Caco-2 (cell line): ENCODE measurements around the gene ATF6. TPM values are rescaled to one million over a fixed set of nuclear protein-coding genes. Genes with fewer than 3 reads are reported as not detected.

Experiments used
- BruUV-seq: library from RNA; stranded (reverse); fragments of 400-500 nt; replicated peaks from 2 replicates; lab custom pipeline; 2021; lab: Mats Ljungman, UMichigan
- CTCF ChIA-PET: fragments of 300-600 bp; sonication (Branson Sonifier 250); formaldehyde crosslinking; loops from one replicate; lab custom pipeline; 2022; ENCODE audit warnings: antibody characterized with exemption; lab: Charles Lee
- POLR2A ChIA-PET: fragments of 300-600 bp; sonication (Branson Sonifier 250); formaldehyde crosslinking; loops from one replicate; lab custom pipeline; 2022; ENCODE audit warnings: antibody characterized with exemption; lab: Charles Lee
- DNase-seq, 2 experiments: peaks; one replicate each; pipeline versions ENCODE4 v3.0.0 to v3.0.0-alpha.2; 2020 to 2022
- H3K27me3 ChIP-seq: replicated peaks from 2 replicates; pipeline ENCODE4 v1.6.0; 2011; ENCODE audit warnings: low read length; ENCODE audit not compliant: control insufficient read depth, insufficient read depth
- H3K36me3 ChIP-seq: 2 replicates; pipeline ENCODE4 v1.5.1; 2011; ENCODE audit warnings: low read length; ENCODE audit not compliant: control insufficient read depth, insufficient read depth
- H3K4me1 ChIP-seq: fragments of 250-450 bp; sonication (Bioruptor Pico); 2 replicates; pipeline ENCODE4 v1.5.1; 2020; ENCODE audit warnings: mild to moderate bottlenecking
- H3K4me3 ChIP-seq: 2 replicates; pipeline ENCODE4 v1.5.1; 2011; ENCODE audit warnings: low read depth, mild to moderate bottlenecking, control low read depth, low read length
- H3K9me3 ChIP-seq: fragments of 250-450 bp; sonication (Bioruptor Pico); 2 replicates; pipeline ENCODE4 v1.5.1; 2020; ENCODE audit warnings: mild to moderate bottlenecking, moderate library complexity
- H3K27ac Mint-ChIP-seq: one replicate; pipeline ENCODE4 v1.8.0; 2022; ENCODE audit warnings: mixed read lengths; ENCODE audit not compliant: unreplicated experiment
- H3K27me3 Mint-ChIP-seq: one replicate; pipeline ENCODE4 v1.8.0; 2022; ENCODE audit warnings: mixed read lengths; ENCODE audit not compliant: insufficient read depth, unreplicated experiment
- H3K36me3 Mint-ChIP-seq: one replicate; pipeline ENCODE4 v1.8.0; 2022; ENCODE audit warnings: mild to moderate bottlenecking, mixed read lengths; ENCODE audit not compliant: insufficient read depth, unreplicated experiment
- H3K4me1 Mint-ChIP-seq: one replicate; pipeline ENCODE4 v1.8.0; 2022; ENCODE audit warnings: low read depth, mixed read lengths; ENCODE audit not compliant: unreplicated experiment
- H3K4me3 Mint-ChIP-seq: one replicate; pipeline ENCODE4 v1.8.0; 2022; ENCODE audit warnings: mild to moderate bottlenecking, moderate library complexity, mixed read lengths; ENCODE audit not compliant: unreplicated experiment
- H3K9me3 Mint-ChIP-seq: one replicate; pipeline ENCODE4 v1.8.0; 2022; ENCODE audit warnings: mixed read lengths; ENCODE audit not compliant: unreplicated experiment
- intact Hi-C: fragments of 100-400 bp; cut with micrococcal nuclease; formaldehyde crosslinking; loops from one replicate; pipeline ENCODE4 v1.10.0; 2022; ENCODE audit not compliant: unreplicated experiment
- total RNA-seq: library from RNA; stranded (reverse); gene quantifications from 2 replicates; pipeline ENCODE4 v1.2.3, GENCODE V29; 2022
- TF ChIP-seq, protein P1 (sequence below), 2 experiments: fragments of 200-600 bp in 1 of 2; IDR thresholded peaks; 1 replicate in 1 of 2; 2 replicates in 1 of 2; pipeline versions ENCODE4 v1.5.1 to v1.8.0; 2011 to 2022; ENCODE audit warnings: antibody characterized with exemption in 1 of 2, control low read depth in 1 of 2, inconsistent platforms in 1 of 2, low read depth in 1 of 2, low read length in 1 of 2, mild to moderate bottlenecking in 1 of 2, moderate library complexity in 1 of 2; ENCODE audit not compliant: insufficient read depth in 1 of 2, severe bottlenecking in 1 of 2, unreplicated experiment in 1 of 2

The ATF6 gene
- total RNA-seq, 1 experiment from 2014 or later: 16.4 TPM

DNA sequence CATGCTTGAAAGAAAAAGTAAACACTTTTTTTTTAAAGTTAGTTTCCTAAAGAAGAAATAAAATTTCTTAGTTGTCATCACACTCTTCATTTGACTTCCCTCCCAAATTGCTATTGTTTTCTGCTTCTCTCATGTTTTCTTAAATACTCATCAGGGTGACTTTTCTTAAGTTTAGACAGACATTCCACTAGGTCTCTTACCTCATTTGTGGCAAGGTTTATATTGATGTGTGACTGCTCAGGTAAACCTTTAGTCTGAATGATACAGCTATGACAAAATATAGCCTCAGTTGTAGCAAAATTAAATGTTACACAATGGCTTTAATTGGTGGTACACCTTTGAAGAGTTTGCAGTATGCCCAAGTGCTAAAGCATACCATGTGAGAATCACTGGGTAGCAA is 78.6 kb downstream of the ATF6 start:
- H3K4me1 Mint-ChIP-seq: no peaks in the 10 kb centered on the region
- no peaks in the 10 kb centered on the region for H3K4me1 ChIP-seq
- no peaks in the 10 kb centered on the region for H3K36me3 ChIP-seq
- intact Hi-C loops: no loop called here
- TF ChIP-seq, protein P1, sequence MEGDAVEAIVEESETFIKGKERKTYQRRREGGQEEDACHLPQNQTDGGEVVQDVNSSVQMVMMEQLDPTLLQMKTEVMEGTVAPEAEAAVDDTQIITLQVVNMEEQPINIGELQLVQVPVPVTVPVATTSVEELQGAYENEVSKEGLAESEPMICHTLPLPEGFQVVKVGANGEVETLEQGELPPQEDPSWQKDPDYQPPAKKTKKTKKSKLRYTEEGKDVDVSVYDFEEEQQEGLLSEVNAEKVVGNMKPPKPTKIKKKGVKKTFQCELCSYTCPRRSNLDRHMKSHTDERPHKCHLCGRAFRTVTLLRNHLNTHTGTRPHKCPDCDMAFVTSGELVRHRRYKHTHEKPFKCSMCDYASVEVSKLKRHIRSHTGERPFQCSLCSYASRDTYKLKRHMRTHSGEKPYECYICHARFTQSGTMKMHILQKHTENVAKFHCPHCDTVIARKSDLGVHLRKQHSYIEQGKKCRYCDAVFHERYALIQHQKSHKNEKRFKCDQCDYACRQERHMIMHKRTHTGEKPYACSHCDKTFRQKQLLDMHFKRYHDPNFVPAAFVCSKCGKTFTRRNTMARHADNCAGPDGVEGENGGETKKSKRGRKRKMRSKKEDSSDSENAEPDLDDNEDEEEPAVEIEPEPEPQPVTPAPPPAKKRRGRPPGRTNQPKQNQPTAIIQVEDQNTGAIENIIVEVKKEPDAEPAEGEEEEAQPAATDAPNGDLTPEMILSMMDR (IDR thresholded peaks at IDR 0.05; ENCODE audit: insufficient read depth in 1 of 2, low read depth in 1 of 2, low read length in 1 of 2, severe bottlenecking in 1 of 2, unreplicated experiment in 1 of 2): no peak
- DNase-seq: no peak
- H3K9me3 ChIP-seq: no peaks in the 10 kb centered on the region
- no peaks in the 10 kb centered on the region for H3K9me3 Mint-ChIP-seq
- no TSS peak for BruUV-seq
- H3K27me3 ChIP-seq: no peaks in the 10 kb centered on the region
- no peak overlapping the region for H3K4me3 ChIP-seq
- H3K4me3 Mint-ChIP-seq: no peak overlapping the region
- ChIA-PET CTCF (no interaction called here), POLR2A (no interaction called here)
- no peaks in the 10 kb centered on the region for H3K27me3 Mint-ChIP-seq
- no peak overlapping the region for H3K27ac Mint-ChIP-seq
- peaks cover 6% of the 10 kb centered on the region for H3K36me3 Mint-ChIP-seq

- Histone ChIP-seq H3K4me3 (no peak overlapping the region), H3K9me3 (no peaks in the 10 kb centered on the region), H3K4me1 (no peaks in the 10 kb centered on the region), H3K36me3 (no peaks in the 10 kb centered on the region), H3K27me3 (no peaks in the 10 kb centered on the region)
- intact Hi-C loops: no loop called here
- DNase-seq: no peak
- Mint-ChIP-seq H3K9me3 (no peaks in the 10 kb centered on the region), H3K36me3 (peaks cover 14% of the 10 kb centered on the region), H3K4me1 (no peaks in the 10 kb centered on the region), H3K4me3 (no peak overlapping the region), H3K27ac (no peak overlapping the region), H3K27me3 (no peaks in the 10 kb centered on the region)
- ChIA-PET POLR2A (no interaction called here), CTCF (no interaction called here)
- TF ChIP-seq, protein P1 (IDR thresholded peaks at IDR 0.05; ENCODE audit: insufficient read depth in 1 of 2, low read depth in 1 of 2, low read length in 1 of 2, severe bottlenecking in 1 of 2, unreplicated experiment in 1 of 2): no peak
- no TSS peak for BruUV-seq
These were observed 82.6 kb downstream of the ATF6 start for GRCh38 chr1:161848676-161849075.

GRCh38 chr1:161849518-161849917 is 83.4 kb downstream of the ATF6 start:
- CTCF ChIA-PET: no interaction called here
- H3K36me3 ChIP-seq: no peaks in the 10 kb centered on the region
- no peaks in the 10 kb centered on the region for H3K4me1 ChIP-seq
- no peak overlapping the region for H3K4me3 ChIP-seq
- TF ChIP-seq, protein P1 (IDR thresholded peaks at IDR 0.05; ENCODE audit: insufficient read depth in 1 of 2, low read depth in 1 of 2, low read length in 1 of 2, severe bottlenecking in 1 of 2, unreplicated experiment in 1 of 2): no peak
- H3K4me1 Mint-ChIP-seq: no peaks in the 10 kb centered on the region
- POLR2A ChIA-PET: no interaction called here
- intact Hi-C loops: no loop called here
- no peak overlapping the region for H3K4me3 Mint-ChIP-seq
- H3K9me3 ChIP-seq: no peaks in the 10 kb centered on the region
- H3K27ac Mint-ChIP-seq: no peak overlapping the region
- H3K9me3 Mint-ChIP-seq: no peaks in the 10 kb centered on the region
- DNase-seq: no peak
- no peaks in the 10 kb centered on the region for H3K27me3 Mint-ChIP-seq
- no TSS peak for BruUV-seq
- H3K36me3 Mint-ChIP-seq: peaks cover 10% of the 10 kb centered on the region
- no peaks in the 10 kb centered on the region for H3K27me3 ChIP-seq
